GM18502 (cell line): ENCODE data around the gene PLEKHM2.

ENCODE experiments used
- ATAC-seq: cut with Tn5 transposase; IDR thresholded peaks from one replicate; pipeline ENCODE4 v1.9.1; 2021; ENCODE audit warnings: mild to moderate bottlenecking; ENCODE audit not compliant: unreplicated experiment, poor library complexity

Gene PLEKHM2

GRCh38 chr1:15755646-15756040 is 71.5 kb downstream of the PLEKHM2 start:
- no peak for ATAC-seq

- ATAC-seq = no peak
Observed at GRCh38 chr1:15756143-15757015, 72.3 kb downstream of the PLEKHM2 start.

GRCh38 chr1:15757016-15757543 is 73.0 kb downstream of the PLEKHM2 start:
- no peak for ATAC-seq

GRCh38 chr1:15757575-15758342 is 73.6 kb downstream of the PLEKHM2 start:
- ATAC-seq = no peak

GRCh38 chr1:15758343-15758931 is 74.3 kb downstream of the PLEKHM2 start, which contains the start of gene FBLIM1:
Gene FBLIM1 (plus strand): TSS chr1:15758795. CDS start chr1:15764984, 6,189 bp downstream.
- no peak for ATAC-seq

GRCh38 chr1:15758953-15759661 is 75.0 kb downstream of the PLEKHM2 start:
- ATAC-seq = no peak

GRCh38 chr1:15760520-15761211 is 76.5 kb downstream of the PLEKHM2 start:
- no peak for ATAC-seq

GRCh38 chr1:15761366-15762128 is 77.4 kb downstream of the PLEKHM2 start:
- no peak for ATAC-seq

- no peak for ATAC-seq
Observed at GRCh38 chr1:15762546-15762945, 78.4 kb downstream of the PLEKHM2 start.

GRCh38 chr1:15764269-15764764 is 80.2 kb downstream of the PLEKHM2 start:
- no peak for ATAC-seq

- ATAC-seq = no peak
Observed at GRCh38 chr1:15764890-15765289, 80.8 kb downstream of the PLEKHM2 start.

GRCh38 chr1:15765495-15766194 is 81.5 kb downstream of the PLEKHM2 start:
- no peak for ATAC-seq

- ATAC-seq = no peak
Observed at GRCh38 chr1:15767941-15768340, 83.8 kb downstream of the PLEKHM2 start.

GRCh38 chr1:15768388-15768787 is 84.3 kb downstream of the PLEKHM2 start:
- ATAC-seq = no peak

- no peak for ATAC-seq
Observed at GRCh38 chr1:15770313-15770962, 86.3 kb downstream of the PLEKHM2 start.

GRCh38 chr1:15771836-15772515 is 87.9 kb downstream of the PLEKHM2 start:
- no peak for ATAC-seq

GRCh38 chr1:15775706-15776105 is 91.6 kb downstream of the PLEKHM2 start:
- no peak for ATAC-seq
